HEK293 (cell line): ENCODE measurements around the gene ZNF684.
"Not testable (repeated sequence)": the region's sequence is repeated elsewhere in the genome, so short reads cannot be mapped to it uniquely, and the experiment has no call there.

ENCODE experiments used
- CTCF ChIP-seq: fragments of 450-650 bp; formaldehyde crosslinking; IDR thresholded peaks from 2 replicates; pipeline ENCODE4 v1.5.1; 2016; ENCODE audit warnings: missing biosample characterization, missing genetic modification characterization
- OSR2 ChIP-seq: fragments of 450-650 bp; formaldehyde crosslinking; IDR thresholded peaks from 2 replicates; pipeline ENCODE4 v1.5.1; 2016; ENCODE audit warnings: missing biosample characterization, missing genetic modification characterization
- ZNF610 ChIP-seq: fragments of 450-650 bp; formaldehyde crosslinking; IDR thresholded peaks from 2 replicates; pipeline ENCODE4 v1.5.1; 2016; ENCODE audit warnings: missing biosample characterization, missing genetic modification characterization, borderline replicate concordance

- TF ChIP-seq CTCF, ZNF610, OSR2 (tag by site-specific recombination): not testable (repeated sequence)
These were observed 43.4 kb downstream of the ZNF684 start for GRCh38 chr1:40574805-40575204.
